ENCODE measurements around the gene AGAP1. TPM values are rescaled to one million over a fixed set of nuclear protein-coding genes. Genes with fewer than 3 reads are reported as not detected.

Gene AGAP1
- polyA plus RNA-seq, 2 of the 4 experiments (the other 2 are of a cell fraction) = 20.2 to 21.9 TPM

- TF ChIP-seq SMC3 (IDR thresholded peaks at IDR 0.05) (0 out of 3 replicates have a peak, but pooled peaks have one; percentile 5), CBX8 (IDR thresholded peaks at IDR 0.05) (no peak), HOXA7 (CRISPR knock-in tag; IDR thresholded peaks at IDR 0.05) (no peak)
- no peak overlapping the region for H3K27ac ChIP-seq
- H3K9me3 ChIP-seq = no peaks in the 10 kb centered on the region
- WGBS (ENCODE audit: missing lambda C conversion rate) = 66% methylated on average over 6 of the region's 6 CpGs
- FAIRE-seq (no peak), DNase-seq (ENCODE audit: low read depth in 1 of 2, low spot score in 1 of 2) (peak in 1 of 2 experiments; percentile 12), ATAC-seq (peak; percentile 55 to 60; a peak in 3 of 6 replicates)
- H3K4me1 ChIP-seq = peaks cover 16% of the 10 kb centered on the region
- no peak overlapping the region for H3K4me3 ChIP-seq
- ChIA-PET CTCF (interaction anchor here (0.6 to 1.4 kb wide), 3 partner anchors 15 to 190 kb away, joined by 3 to 5 read pairs (median 4); no protein-coding TSS in a partner anchor), POLR2A (no interaction called here)
- H3K4me2 ChIP-seq = no peak overlapping the region
These were observed 599.3 kb downstream of the AGAP1 start for GRCh38 chr2:236093134-236093533.

GRCh38 chr2:236095504-236095903, 601.7 kb downstream of the AGAP1 start:
- no peak for ATAC-seq
- TF ChIP-seq MAFK (IDR thresholded peaks at IDR 0.05; ENCODE audit: partially characterized antibody) (peak; percentile 91), BHLHE40 (IDR thresholded peaks at IDR 0.05; ENCODE audit: low read depth, low read length) (no peak), EHF (CRISPR knock-in tag; IDR thresholded peaks at IDR 0.05) (no peak)
- POLR2A ChIA-PET = no interaction called here

GRCh38 chr2:236101311-236101950, 607.6 kb downstream of the AGAP1 start:
- no peak for ATAC-seq
- WGBS (ENCODE audit: missing lambda C conversion rate) = 95% methylated on average over 29 of the region's 29 CpGs
- POLR2A ChIA-PET = no interaction called here

More at GRCh38 chr2:236095504-236095903, 601.7 kb downstream of the AGAP1 start:
- Histone ChIP-seq H3K4me1 (no peaks in the 10 kb centered on the region), H3K9me3 (no peaks in the 10 kb centered on the region), H3K4me2 (no peak overlapping the region), H3K4me3 (no peak overlapping the region), H3K27ac (no peak overlapping the region)
- WGBS (ENCODE audit: missing lambda C conversion rate) = 94% methylated on average over 2 of the region's 2 CpGs
- CTCF ChIA-PET = no interaction called here
- DNase-seq (ENCODE audit: low read depth in 1 of 2, low spot score in 1 of 2) (no peak), FAIRE-seq (no peak)

GRCh38 chr2:236102971-236103370, 609.1 kb downstream of the AGAP1 start:
- DNase-seq (ENCODE audit: low read depth in 1 of 2, low spot score in 1 of 2) = no peak
- ATAC-seq = no peak
- no peak for FAIRE-seq
- 88% methylated on average over 8 of the region's 10 CpGs for WGBS (ENCODE audit: missing lambda C conversion rate)
- Histone ChIP-seq H3K4me3 (no peak overlapping the region), H3K4me2 (no peak overlapping the region), H3K9me3 (no peaks in the 10 kb centered on the region), H3K27ac (no peak overlapping the region), H3K4me1 (no peaks in the 10 kb centered on the region)
- ChIA-PET CTCF (no interaction called here), POLR2A (no interaction called here)
- no peak for TF ChIP-seq FOSL2 (IDR thresholded peaks at IDR 0.05)
- no peak for TF ChIP-seq FOSL2 (CRISPR knock-in tag; IDR thresholded peaks at IDR 0.05)
- no peak for TF ChIP-seq ZNF302 (CRISPR knock-in tag; IDR thresholded peaks at IDR 0.05)
- TF ChIP-seq ESRRA (IDR thresholded peaks at IDR 0.05; ENCODE audit: borderline replicate concordance, low read length) = no peak
- no peak for TF ChIP-seq ELK1 (IDR thresholded peaks at IDR 0.05; ENCODE audit: low read depth, low read length)
- no peak for TF ChIP-seq CHD2 (IDR thresholded peaks at IDR 0.05; ENCODE audit: low read length, partially characterized antibody)
- TF ChIP-seq HOXA7 (CRISPR knock-in tag; IDR thresholded peaks at IDR 0.05) = no peak
- no peak for TF ChIP-seq BCL3 (IDR thresholded peaks at IDR 0.05)
- TF ChIP-seq MAX (IDR thresholded peaks at IDR 0.05) = no peak
- TF ChIP-seq FOSB (CRISPR knock-in tag; IDR thresholded peaks at IDR 0.05) = no peak

More at GRCh38 chr2:236101311-236101950, 607.6 kb downstream of the AGAP1 start:
- DNase-seq (ENCODE audit: low read depth in 1 of 2, low spot score in 1 of 2) = no peak
- H3K27ac ChIP-seq = no peak overlapping the region
- FAIRE-seq = no peak
- H3K4me2 ChIP-seq = no peak overlapping the region
- H3K9me3 ChIP-seq = no peaks in the 10 kb centered on the region
- H3K4me3 ChIP-seq = no peak overlapping the region
- H3K4me1 ChIP-seq = no peaks in the 10 kb centered on the region
- CTCF ChIA-PET = interaction anchor here (1.1 kb wide), 1 partner anchor 76 kb away, joined by 3 read pairs; no protein-coding TSS in a partner anchor
- TF ChIP-seq EP300 (IDR thresholded peaks at IDR 0.05) (no peak), MAX (IDR thresholded peaks at IDR 0.05) (no peak), PBX3 (IDR thresholded peaks at IDR 0.05) (no peak), RFX5 (IDR thresholded peaks at IDR 0.05) (no peak), FOXS1 (CRISPR knock-in tag; IDR thresholded peaks at IDR 0.05) (no peak), ATOH8 (CRISPR knock-in tag; IDR thresholded peaks at IDR 0.05; ENCODE audit: low read depth) (no peak), CBX8 (IDR thresholded peaks at IDR 0.05) (no peak), NPAS2 (CRISPR knock-in tag; IDR thresholded peaks at IDR 0.05; ENCODE audit: borderline replicate concordance) (no peak), RNF2 (IDR thresholded peaks at IDR 0.05; ENCODE audit: borderline replicate concordance, low read depth) (no peak), EHMT2 (IDR thresholded peaks at IDR 0.05; ENCODE audit: low read depth) (no peak), HDAC2 (IDR thresholded peaks at IDR 0.05) (no peak), MAFK (IDR thresholded peaks at IDR 0.05; ENCODE audit: partially characterized antibody) (no peak), ZSCAN20 (CRISPR knock-in tag; IDR thresholded peaks at IDR 0.05) (no peak), HOXB13 (CRISPR knock-in tag; IDR thresholded peaks at IDR 0.05; ENCODE audit: low read depth) (no peak), POLR2A (IDR thresholded peaks at IDR 0.05; ENCODE audit: low read length) (no peak), MAZ (IDR thresholded peaks at IDR 0.05; ENCODE audit: borderline replicate concordance, low read depth, low read length) (no peak), RARB (CRISPR knock-in tag; IDR thresholded peaks at IDR 0.05) (no peak)

All from A549 (cell line).